ENCODE measurements around the gene CHFR.
"Not testable (repeated sequence)": the region's sequence is repeated elsewhere in the genome, so short reads cannot be mapped to it uniquely, and the experiment has no call there.

The CHFR gene

GRCh38 chr12:132809391-132809790 lies 78.0 kb downstream of the CHFR start:
- not testable (repeated sequence) for DNase-seq (ENCODE audit: low read depth)

GRCh38 chr12:132807295-132808092 lies 79.9 kb downstream of the CHFR start:
- no peak for DNase-seq (ENCODE audit: low read depth)

GRCh38 chr12:132806857-132807256 lies 80.5 kb downstream of the CHFR start:
- no peak for DNase-seq (ENCODE audit: low read depth)

GRCh38 chr12:132804426-132804861 lies 83.0 kb downstream of the CHFR start:
- no peak for DNase-seq (ENCODE audit: low read depth)

- no peak for DNase-seq (ENCODE audit: low read depth)
These were observed 83.5 kb downstream of the CHFR start for GRCh38 chr12:132803888-132804287.

GRCh38 chr12:132803125-132803524 lies 84.3 kb downstream of the CHFR start:
- no peak for DNase-seq (ENCODE audit: low read depth)

- no peak for DNase-seq (ENCODE audit: low read depth)
These were observed 85.7 kb downstream of the CHFR start for GRCh38 chr12:132801741-132802140.

GRCh38 chr12:132798836-132799235 lies 88.6 kb downstream of the CHFR start:
- no peak for DNase-seq (ENCODE audit: low read depth)

GRCh38 chr12:132797820-132798570 lies 89.4 kb downstream of the CHFR start:
- no peak for DNase-seq (ENCODE audit: low read depth)

GRCh38 chr12:132795847-132796246 lies 91.6 kb downstream of the CHFR start:
- DNase-seq (ENCODE audit: low read depth), result no peak

GRCh38 chr12:132791940-132792339 lies 95.5 kb downstream of the CHFR start:
- not testable (repeated sequence) for DNase-seq (ENCODE audit: low read depth)

- DNase-seq (ENCODE audit: low read depth), result no peak
These were observed 98.3 kb downstream of the CHFR start for GRCh38 chr12:132789099-132789471.

- DNase-seq (ENCODE audit: low read depth), result no peak
These were observed 98.9 kb downstream of the CHFR start for GRCh38 chr12:132788375-132789098.

GRCh38 chr12:132787877-132788276 lies 99.5 kb downstream of the CHFR start:
- no peak for DNase-seq (ENCODE audit: low read depth)

GRCh38 chr12:132786192-132786591 lies 101.2 kb downstream of the CHFR start:
- DNase-seq (ENCODE audit: low read depth), result no peak

- DNase-seq (ENCODE audit: low read depth), result no peak
These were observed 102.8 kb downstream of the CHFR start for GRCh38 chr12:132784580-132784979.

GRCh38 chr12:132783917-132784531 lies 103.4 kb downstream of the CHFR start:
- DNase-seq (ENCODE audit: low read depth), result no peak
